ENCODE results near the gene CFAP97D1. TPM values are rescaled to one million over a fixed set of nuclear protein-coding genes. Genes with fewer than 3 reads are reported as not detected.
A peak's percentile ranks its signal among the peaks of the same experiment; 100 is the strongest.

Gene CFAP97D1
- total RNA-seq, 4 donors from 2014 or later = 0.42 TPM; not detected in 3

GRCh38 chr17:43774304-43775250, 5.7 kb upstream of the CFAP97D1 start:
- no peak for DNase-seq (ENCODE audit: low spot score in 2 of 2)
- Histone ChIP-seq H3K4me3 (no peak overlapping the region), H3K9me3 (no peaks in the 10 kb centered on the region), H3K36me3 (peaks cover 0 to 70% (median 11%) of the 10 kb centered on the region in 3 donors), H3K27ac (no peak overlapping the region), H3K4me1 (peaks cover 0 to 47% (median 8%) of the 10 kb centered on the region in 4 donors), H3K27me3 (no peaks in the 10 kb centered on the region)
- TF ChIP-seq POLR2A (IDR thresholded peaks at IDR 0.05) (no peak), CTCF (IDR thresholded peaks at IDR 0.05) (no peak), EP300 (IDR thresholded peaks at IDR 0.05) (no peak)
- 88 to 89% methylated on average over 7 to 16 of the region's 16 CpGs for WGBS, 2 donors

- peak; percentile 94 to 96 for TF ChIP-seq EP300 (IDR thresholded peaks at IDR 0.05)
- TF ChIP-seq POLR2A (IDR thresholded peaks at IDR 0.05) = peak; percentile 94 to 95
- TF ChIP-seq CTCF (IDR thresholded peaks at IDR 0.05) = peak in 3 of 5 experiments; percentile 4 to 52 (median 35)
- Histone ChIP-seq H3K27ac (peak within 1 kb of the TSS; percentile 99 to 100 (median 100)), H3K4me1 (peaks cover 0 to 44% (median 9%) of the 10 kb centered on the region in 4 donors), H3K27me3 (no peaks in the 10 kb centered on the region), H3K9me3 (no peaks in the 10 kb centered on the region), H3K36me3 (peaks cover 0 to 30% (median 7%) of the 10 kb centered on the region in 3 donors), H3K4me3 (peak within 1 kb of the TSS; percentile 90 to 100 (median 98))
- WGBS, 2 donors = 0 to 2% methylated on average over 23 to 40 of the region's 100 CpGs
- DNase-seq (ENCODE audit: low spot score in 2 of 2) = peak; percentile 97 to 98
Observed at GRCh38 chr17:43778337-43779144, 1.7 kb upstream of the CFAP97D1 start, which contains the start of gene DUSP3. Gene DUSP3, minus strand, starts transcription at chr17:43778977. Its CDS starts 53 bp downstream, at chr17:43778924.

GRCh38 chr17:43779145-43780125, 800 bp upstream of the CFAP97D1 start:
- 8 to 16% methylated on average over 15 to 26 of the region's 26 CpGs for WGBS, 2 donors
- peaks cover 0 to 44% (median 9%) of the 10 kb centered on the region in 4 donors for H3K4me1 ChIP-seq
- no peaks in the 10 kb centered on the region for H3K27me3 ChIP-seq
- H3K36me3 ChIP-seq = peaks cover 0 to 22% (median 2%) of the 10 kb centered on the region in 3 donors
- H3K27ac ChIP-seq = peak overlapping the region; percentile 99 to 100 (median 100)
- peak overlapping the region; percentile 90 to 100 (median 98) for H3K4me3 ChIP-seq
- DNase-seq (ENCODE audit: low spot score in 2 of 2) = peak in 1 of 2 donors; percentile 35
- TF ChIP-seq CTCF (IDR thresholded peaks at IDR 0.05) = peak in 1 of 5 experiments; percentile 26
- no peak for TF ChIP-seq EP300 (IDR thresholded peaks at IDR 0.05)
- H3K9me3 ChIP-seq = no peaks in the 10 kb centered on the region

GRCh38 chr17:43782913-43783680, 2.9 kb downstream of the CFAP97D1 start:
- no peaks in the 10 kb centered on the region for H3K36me3 ChIP-seq
- H3K27me3 ChIP-seq = no peaks in the 10 kb centered on the region
- WGBS, 2 donors = 75 to 79% methylated on average over 15 of the region's 15 CpGs
- H3K4me1 ChIP-seq = peaks cover 0 to 11% (median 5%) of the 10 kb centered on the region in 4 donors
- no peak for DNase-seq (ENCODE audit: low spot score in 2 of 2)
- no peak overlapping the region for H3K4me3 ChIP-seq
- H3K9me3 ChIP-seq = no peaks in the 10 kb centered on the region
- no peak overlapping the region for H3K27ac ChIP-seq
- no peak for TF ChIP-seq EP300 (IDR thresholded peaks at IDR 0.05)
- TF ChIP-seq CTCF (IDR thresholded peaks at IDR 0.05) = no peak
